Measurements from ENCODE around the gene NAT16. TPM values are rescaled to one million over a fixed set of nuclear protein-coding genes. Genes with fewer than 3 reads are reported as not detected.

NAT16 gene
- total and polyA plus RNA-seq, 2 of the 13 experiments (the other 11 are each of a cell fraction or from before 2014, with no cell fraction given), result 0.04 TPM; not detected in 1

GRCh38 chr7:101125989-101126650 is 54.0 kb downstream of the NAT16 start (continued):
- peak; percentile 56; the same call in 1 of the 2 replicates for TF ChIP-seq ZNF281 (CRISPR knock-in tag; IDR thresholded peaks at IDR 0.05; ENCODE audit: borderline replicate concordance)
- peak; percentile 65; the same call in 1 of the 2 replicates for TF ChIP-seq MTERF4 (CRISPR knock-in tag; IDR thresholded peaks at IDR 0.05)
- TF ChIP-seq PCBP1 (IDR thresholded peaks at IDR 0.05; ENCODE audit: borderline replicate concordance, low read depth, low read length), result no peak
- TF ChIP-seq MYNN (CRISPR knock-in tag; IDR thresholded peaks at IDR 0.05; ENCODE audit: low read depth), result no peak
- peak; percentile 43; the same call in 1 of the 2 replicates for TF ChIP-seq HES4 (CRISPR knock-in tag; IDR thresholded peaks at IDR 0.05; ENCODE audit: borderline replicate concordance)
- no peak for TF ChIP-seq HOXA7 (CRISPR knock-in tag; IDR thresholded peaks at IDR 0.05)
- TF ChIP-seq ZFP37 (CRISPR knock-in tag; IDR thresholded peaks at IDR 0.05; ENCODE audit: borderline replicate concordance), result peak; percentile 25; the same call in 1 of the 2 replicates
- no peak for TF ChIP-seq ESRRA (CRISPR knock-in tag; IDR thresholded peaks at IDR 0.05; ENCODE audit: low read depth)
- TF ChIP-seq FOXA1 (IDR thresholded peaks at IDR 0.05), result peak; percentile 57; the same call in 1 of the 2 replicates
- peak; percentile 93 for TF ChIP-seq FOXA1 (CRISPR knock-in tag; IDR thresholded peaks at IDR 0.05)
- TF ChIP-seq RXRA (CRISPR knock-in tag; IDR thresholded peaks at IDR 0.05), result no peak
- no peak for TF ChIP-seq GTF3A (CRISPR knock-in tag; conservative IDR thresholded peaks at IDR 0.05)
- TF ChIP-seq MED1 (CRISPR knock-in tag; IDR thresholded peaks at IDR 0.05), result no peak
- TF ChIP-seq ZNF564 (CRISPR knock-in tag; IDR thresholded peaks at IDR 0.05), result no peak
- TF ChIP-seq ZNF362 (CRISPR knock-in tag; IDR thresholded peaks at IDR 0.05; ENCODE audit: borderline replicate concordance), result no peak
- peak; percentile 55; the same call in 1 of the 2 replicates for TF ChIP-seq TFAP4 (IDR thresholded peaks at IDR 0.05; ENCODE audit: borderline replicate concordance, low read depth)
- TF ChIP-seq NR2F6 (IDR thresholded peaks at IDR 0.05), result no peak
- peak; percentile 35; the same call in 1 of the 2 replicates for TF ChIP-seq NR2F6 (CRISPR knock-in tag; IDR thresholded peaks at IDR 0.05)
- TF ChIP-seq FOXP4 (CRISPR knock-in tag; IDR thresholded peaks at IDR 0.05), result peak; percentile 48; the same call in 1 of the 2 replicates
- TF ChIP-seq ZNF17 (CRISPR knock-in tag; IDR thresholded peaks at IDR 0.05), result no peak
- TF ChIP-seq MAFG (CRISPR knock-in tag; IDR thresholded peaks at IDR 0.05), result no peak
